Stimulated activated CD4-positive, alpha-beta T cell treated with anti-CD3 and anti-CD28 coated beads, Interleukin-15, amount 100 ng/mL, for 1 hour (primary cell): Measurements from ENCODE around the gene EYA2.
"Not testable (repeated sequence)": the region's sequence is repeated elsewhere in the genome, so short reads cannot be mapped to it uniquely, and the experiment has no call there.

Experiments
- DNase-seq, 2 donors: peaks; one replicate each; pipeline ENCODE4 v3.0.0-alpha.2; 2020; ENCODE audit warnings: low read depth in 1 of 2, low spot score in 1 of 2

Gene EYA2

DNA sequence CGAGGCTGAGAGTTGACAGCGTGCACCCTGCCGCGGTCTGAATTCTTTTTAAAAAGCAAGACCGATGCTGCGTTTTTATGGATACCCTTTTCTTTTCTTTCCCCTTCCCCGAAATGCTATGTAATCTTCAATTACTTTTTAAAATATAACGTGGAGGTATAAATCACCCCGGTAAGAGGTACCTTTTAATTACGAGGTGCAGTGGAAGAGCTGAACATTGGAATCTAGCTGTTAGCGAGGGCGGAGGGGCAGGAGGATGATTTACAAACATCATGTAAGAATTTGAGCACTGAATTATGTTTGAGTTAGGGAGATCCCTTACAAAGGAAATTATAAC is 1.2 kb downstream of the EYA2 start:
- DNase-seq: no peak

DNA sequence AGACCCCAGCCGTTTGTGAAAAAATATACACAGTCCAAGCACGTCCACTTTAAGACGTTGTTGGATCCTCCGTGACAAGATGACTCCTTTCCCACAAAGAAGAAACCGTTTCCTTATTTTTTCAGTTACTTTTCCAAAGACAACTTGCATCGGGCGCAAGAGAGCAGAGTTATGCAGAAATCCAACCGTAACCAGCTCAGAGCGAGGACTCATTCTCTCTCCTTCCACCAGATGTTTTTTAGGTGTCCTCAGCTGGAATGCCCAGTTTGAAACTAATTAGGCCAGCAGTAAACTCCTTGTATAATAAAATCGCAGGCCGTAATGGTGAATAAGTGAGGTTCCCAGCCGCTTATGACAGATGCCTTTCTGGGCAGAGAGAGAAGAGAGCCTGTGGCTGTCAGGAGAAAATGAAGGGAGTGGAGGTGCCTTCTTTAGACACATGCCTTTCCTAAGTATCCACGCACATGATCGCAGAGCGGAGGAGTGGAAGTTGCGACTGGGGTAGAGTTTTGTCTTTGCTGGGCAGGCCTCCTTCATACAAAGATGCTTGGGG is 2.8 kb downstream of the EYA2 start:
- no peak for DNase-seq

DNA sequence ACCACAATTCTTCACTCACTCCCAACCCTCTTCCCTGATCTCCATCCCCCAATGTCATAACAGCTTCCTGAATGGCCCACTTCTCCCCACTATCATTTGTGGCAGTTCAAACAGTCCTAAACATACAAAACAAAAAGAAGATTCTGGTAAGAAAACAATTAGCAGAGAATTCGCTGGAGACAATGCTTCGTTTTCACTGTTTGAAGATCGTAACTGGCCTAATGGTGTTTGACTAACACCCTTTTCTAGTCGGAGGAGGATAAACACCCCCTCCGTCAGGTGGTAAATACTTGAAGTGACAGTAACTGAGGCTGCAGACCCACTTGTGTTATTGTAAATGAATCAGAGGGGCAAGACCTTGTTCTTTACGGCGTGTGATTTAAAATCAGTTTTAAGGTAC is 3.8 kb downstream of the EYA2 start:
- DNase-seq: no peak

DNA sequence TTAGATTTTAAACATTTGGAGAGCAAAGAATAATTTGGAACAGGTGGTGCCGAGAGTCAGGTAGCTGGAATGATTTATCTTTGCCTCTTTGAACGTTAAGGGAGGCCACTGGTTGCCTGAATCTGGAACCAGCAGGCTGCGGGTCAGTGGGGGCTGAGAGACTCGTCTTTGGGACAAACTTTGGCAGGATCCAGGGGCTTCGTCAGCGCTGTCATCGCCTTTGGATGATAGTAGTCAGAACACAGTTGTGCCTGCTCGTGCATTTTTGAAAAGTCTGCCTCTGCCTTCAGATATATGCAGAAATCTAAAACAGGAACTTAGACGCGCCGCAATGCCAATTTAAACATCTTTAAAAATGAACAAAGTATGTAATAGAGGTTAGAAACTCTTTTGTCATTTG is 5.0 kb downstream of the EYA2 start:
- no peak for DNase-seq

DNA sequence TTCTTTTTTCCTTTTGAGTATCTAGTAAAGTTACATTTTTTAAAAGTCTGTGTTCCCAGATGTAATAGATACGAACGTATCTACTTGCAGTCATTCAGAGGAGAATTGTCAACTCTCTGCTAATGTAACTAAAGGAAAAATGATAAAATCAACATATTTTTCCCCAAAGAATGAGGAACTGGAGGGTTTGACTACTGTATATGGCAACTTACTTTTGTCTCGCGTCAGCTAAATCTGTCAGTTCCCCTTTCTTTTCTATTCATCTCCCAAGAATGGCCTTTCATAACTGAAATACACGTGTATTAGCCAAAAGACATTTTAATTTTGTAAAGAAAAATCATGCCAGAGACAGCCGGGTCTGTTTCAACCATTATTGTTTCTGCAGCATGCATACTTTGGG is 5.4 kb downstream of the EYA2 start:
- no peak for DNase-seq

DNA sequence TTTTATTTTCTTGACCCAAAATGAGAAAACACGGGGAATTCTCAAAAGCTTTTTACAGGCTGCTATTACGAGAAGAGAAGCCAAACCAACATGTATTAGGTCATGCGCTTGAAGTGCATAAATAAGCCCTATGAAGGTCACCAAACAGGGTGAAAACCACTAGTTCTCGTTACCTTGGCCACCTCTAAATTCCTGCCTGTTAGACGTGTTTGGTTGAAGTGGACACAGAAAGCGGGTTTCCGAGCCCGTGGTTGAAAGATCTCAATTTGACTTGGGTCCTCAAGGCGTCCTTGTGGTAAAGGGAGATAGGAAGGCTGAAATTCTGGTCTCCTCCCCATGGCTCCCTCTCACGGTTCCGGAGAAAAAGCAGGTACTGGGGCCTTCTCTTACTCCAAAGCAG is 6.2 kb downstream of the EYA2 start:
- no peak for DNase-seq

DNA sequence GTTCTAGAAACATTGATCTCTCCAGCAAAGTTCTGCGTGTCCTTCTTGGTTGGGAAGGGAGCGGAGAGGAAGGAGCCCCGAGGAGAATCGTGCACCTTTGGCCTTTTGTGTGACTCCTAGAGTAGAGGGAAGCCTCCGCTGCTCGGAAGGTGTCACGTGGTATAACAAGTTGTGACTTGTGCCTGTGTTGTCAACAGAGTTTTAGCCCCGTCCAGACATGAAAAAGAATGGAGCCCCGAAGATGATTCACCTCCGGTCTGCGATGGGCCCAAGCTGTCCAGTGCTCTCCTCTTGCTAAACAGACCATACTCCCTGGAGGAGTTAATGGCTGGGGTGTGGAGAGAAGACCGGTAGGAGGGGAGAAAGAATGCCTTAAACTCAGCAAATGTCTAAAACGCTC is 7.0 kb downstream of the EYA2 start:
- no peak for DNase-seq

DNA sequence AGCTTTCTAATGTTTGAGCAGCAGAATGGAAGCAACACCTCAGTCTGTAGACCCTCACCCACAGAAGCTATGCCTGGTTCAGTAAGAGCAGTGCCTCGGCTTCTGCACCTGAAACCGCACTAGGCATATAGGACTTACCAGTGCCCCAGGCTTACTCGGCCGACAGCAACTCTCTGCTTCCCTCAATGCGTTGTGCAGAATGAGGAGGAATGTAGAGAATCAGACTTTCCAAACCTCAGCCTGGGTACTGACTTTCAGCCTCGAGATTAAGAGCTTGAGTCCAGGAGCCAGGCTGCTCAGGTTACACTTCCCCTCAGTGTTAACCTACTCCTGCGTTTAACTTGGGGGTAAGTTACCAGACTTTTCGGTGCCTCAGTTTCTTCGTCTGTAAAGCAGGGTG is 8.6 kb downstream of the EYA2 start:
- no peak for DNase-seq

DNA sequence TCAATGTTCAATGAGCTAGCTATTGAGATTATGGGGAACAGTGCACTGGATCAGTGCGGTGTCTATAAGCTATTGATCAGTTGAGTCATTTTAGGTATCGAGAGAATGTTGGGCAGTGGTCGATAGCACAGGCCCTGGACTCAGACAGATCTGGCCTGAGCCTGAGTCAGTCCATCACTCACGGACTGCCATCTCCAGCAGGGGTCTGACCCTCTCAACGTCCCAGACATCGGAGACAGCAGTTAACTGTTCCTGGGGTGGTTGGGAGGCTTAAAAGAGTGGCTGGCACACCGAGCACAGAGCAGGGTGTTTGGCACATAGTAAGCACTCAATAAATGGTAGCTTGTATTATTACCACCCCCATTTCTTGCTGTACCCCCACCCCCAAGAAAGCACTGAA is 9.3 kb downstream of the EYA2 start:
- DNase-seq: no peak

DNA sequence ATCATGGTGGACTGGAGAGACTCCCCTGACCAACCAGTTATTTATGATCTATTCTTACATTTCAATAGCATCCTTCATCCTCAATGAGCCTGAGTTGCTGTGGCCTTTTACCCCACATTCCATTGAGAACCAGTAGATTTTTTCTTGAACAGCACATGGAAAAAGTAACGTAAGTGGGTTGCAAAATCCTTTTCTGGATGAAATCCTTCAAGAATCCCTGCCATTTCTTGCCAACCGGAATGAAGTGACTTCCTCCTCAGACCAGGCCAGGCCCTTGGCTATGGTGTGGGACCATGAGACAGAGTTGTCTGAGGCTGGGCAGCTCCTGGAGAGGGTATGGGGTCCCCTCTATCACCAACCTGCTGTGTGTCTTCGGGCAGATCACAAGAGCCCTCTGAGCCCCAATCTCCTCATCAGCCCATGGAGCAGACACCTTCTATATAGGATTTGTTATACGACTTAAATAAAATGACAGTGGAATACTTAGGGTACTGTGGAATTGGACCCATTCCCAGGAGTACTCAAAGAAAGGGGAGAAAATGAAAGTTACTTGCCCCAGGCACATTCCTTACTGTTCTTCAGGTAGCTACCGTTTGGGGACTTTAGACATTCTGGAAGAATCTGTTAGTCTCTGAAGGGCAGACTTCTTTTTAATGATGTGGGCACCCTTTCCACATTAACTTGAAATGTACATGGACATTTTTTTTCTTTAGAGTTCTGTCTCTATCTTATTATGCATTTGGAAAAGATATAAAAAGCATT is 10.9 kb downstream of the EYA2 start:
- no peak for DNase-seq

DNA sequence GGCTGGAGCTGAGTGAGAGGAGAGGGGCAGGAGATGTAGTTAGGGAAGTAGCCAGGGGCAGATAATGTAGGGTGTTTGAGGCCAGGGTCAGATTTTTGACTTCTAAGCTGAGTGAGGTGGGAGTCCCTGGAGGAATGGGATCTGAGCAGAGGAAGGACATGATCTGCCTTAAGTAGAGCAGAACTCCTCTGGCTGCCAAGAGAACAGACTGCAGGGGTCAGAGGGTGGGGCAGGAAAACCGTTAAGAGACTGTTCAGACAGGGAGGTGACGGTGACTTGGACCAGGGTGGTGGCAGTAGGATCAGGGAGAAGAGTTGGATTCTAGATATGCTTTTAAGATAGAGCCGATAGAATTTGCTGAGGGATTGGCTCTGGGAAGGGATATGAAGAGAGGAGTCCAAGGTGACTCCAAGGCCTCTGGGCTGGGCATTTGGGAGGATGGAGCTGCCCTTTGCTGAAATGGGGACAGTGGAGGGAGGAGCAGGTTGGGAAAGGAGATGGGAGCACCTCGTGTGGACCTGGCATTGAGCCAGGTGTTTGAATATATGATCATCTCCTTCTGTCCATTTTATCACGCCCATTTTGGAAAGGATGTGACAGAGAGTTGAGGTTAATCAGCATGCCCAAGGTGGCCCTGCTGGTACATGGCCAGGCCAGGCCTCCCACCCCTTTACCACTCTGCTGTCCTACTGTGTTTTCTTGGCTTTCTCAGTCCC is 18.8 kb downstream of the EYA2 start:
- no peak for DNase-seq

DNA sequence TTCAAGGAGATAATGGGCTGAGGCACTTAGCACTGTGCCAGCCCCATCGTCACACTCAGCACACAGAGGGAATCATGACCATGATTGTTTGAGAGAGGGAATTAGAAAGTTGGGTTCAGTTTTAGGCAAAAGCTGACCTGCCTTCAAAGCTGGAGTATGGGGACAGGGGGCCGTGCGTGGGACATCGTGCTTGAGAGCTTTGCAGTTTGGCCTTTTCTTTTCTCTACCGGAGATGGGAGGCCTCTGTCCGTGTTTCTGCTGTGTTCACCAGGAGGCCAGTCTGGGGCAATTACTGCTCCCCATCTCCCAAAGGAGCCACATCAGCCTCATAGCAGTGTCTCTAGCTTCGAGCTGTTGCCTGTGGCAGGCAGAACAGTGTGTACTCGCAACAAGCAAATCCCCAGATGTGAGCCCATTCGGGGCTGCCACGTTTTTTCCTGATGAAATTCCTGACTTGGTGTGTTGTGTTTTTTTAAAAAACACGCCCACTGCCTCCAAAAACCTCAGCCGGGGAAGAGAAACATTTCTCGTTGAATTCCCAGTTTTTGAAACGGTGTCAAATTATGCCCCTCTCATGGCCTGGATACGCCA is 20.2 kb downstream of the EYA2 start:
- no peak for DNase-seq

DNA sequence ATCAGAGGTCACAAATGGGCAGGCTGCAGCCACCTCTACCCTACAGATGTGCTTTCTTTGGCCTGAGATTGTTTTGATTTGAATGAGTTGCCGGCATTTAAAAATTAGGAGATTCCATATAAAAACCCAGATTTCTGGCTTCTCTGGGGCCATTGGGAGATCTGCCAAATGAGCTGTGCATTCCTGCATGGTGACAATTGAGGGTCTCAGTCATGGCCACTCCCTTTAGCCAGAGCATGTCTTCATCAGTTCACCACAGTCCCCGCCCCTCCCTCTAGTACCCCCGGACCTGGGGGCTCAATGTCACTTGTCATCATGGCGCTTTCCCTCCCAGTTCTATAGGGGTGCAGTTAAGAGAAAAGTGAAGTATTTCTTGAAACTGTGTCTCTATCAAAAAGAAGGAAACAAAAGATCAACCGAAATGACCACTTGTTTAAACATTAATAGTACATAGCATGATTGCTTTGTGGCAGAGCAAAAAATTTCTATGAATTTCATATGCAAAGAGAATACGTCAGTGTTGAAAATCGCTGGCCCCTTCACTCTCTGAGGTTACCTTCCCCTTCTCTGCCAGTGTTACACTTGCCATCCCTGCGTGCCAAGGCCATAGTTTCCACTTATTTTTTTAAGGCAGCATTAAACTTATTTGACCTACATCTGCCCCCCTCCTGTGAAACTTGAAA is 21.1 kb downstream of the EYA2 start:
- DNase-seq: no peak

DNA sequence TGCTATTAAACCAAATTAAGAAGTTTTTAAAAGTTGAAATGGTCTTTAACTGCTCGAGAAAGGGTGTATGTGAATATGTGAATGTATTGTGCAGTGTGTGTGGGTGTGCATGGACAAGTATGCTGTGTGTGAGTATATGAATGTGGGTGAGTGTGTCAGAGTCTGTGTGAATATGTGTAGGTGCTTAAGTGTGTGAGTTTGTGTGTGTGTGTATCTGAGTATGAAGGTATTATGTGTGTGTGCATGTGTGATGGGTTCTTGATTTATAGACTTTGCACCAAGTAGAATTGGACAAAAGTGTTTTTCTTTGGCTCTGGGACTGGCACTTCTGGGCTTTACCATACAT is 21.6 kb downstream of the EYA2 start:
- no peak for DNase-seq

DNA sequence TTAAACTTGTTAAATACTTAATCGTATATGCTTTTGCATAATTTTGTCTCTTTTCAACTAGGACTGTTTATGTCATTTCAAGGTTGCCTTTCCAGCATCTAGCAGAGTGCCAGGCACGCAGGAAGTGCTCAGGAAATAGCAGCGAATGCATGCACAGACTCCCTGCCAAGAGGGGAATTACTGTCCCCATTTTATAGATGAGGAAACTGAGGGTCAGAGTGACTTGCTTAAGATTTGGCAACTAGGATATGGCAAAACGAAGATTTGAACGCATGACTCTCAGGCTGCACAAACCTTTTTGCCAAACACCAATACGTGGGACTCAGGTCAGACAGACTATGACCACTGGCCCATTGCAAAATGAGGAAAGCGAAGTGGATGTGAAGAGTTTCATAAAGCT is 22.5 kb downstream of the EYA2 start:
- DNase-seq: no peak

DNA sequence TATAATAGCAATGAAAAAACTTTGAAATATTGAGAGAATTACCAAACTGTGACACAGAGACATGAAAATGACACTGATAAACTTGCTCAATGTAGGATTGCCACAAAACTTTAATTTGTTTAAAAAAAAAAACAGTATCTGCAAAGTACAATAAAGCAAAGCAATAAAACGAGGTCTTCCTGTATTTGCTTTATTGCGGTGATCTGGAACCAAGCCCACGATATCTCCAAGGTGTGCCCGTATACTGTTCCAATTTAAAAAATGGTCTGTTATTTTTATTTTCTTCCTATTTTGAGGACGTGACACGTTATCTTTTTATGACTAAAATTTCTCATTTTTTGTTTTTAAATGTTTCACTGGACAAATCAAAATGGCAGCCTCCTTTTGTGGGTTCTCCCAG is 25.5 kb downstream of the EYA2 start:
- no peak for DNase-seq

DNA sequence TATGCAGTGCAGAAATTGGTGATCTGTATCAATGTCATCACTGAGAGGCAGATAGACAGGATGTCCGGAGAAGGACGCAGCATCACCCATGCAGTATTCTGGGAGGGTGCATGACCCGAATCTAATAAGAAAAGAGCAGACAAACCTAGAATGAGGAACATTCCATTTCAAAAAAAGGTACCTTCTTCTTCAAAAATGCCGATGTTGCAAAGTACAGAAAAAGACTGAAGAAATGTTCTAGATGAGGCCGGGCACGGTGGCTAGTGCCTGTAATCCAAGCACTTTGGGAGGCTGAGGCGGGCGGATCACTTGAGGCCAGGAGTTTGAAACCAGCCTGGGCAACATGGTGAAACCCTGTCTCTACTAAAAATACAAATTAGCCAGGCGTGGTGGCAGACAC is 28.2 kb downstream of the EYA2 start:
- not testable (repeated sequence) for DNase-seq

DNA sequence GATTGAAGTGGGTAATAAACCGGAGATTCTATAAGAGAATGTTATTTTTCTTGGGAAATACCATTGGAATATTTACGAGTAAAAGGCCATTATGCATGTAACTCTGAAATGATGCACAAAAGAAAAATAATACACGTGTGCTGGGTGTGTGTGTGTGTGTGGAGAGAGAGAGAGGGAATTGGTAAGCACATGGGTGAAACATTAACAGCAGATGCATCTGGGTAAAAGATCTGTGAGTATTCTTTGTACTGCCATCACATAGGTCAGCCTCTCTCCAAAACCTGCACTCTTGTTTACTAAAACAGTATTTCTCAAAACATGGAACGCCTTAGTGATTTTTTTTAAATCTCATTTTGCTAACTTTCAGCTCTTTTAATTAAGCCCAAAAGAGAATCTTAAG is 28.9 kb downstream of the EYA2 start:
- no peak for DNase-seq

DNA sequence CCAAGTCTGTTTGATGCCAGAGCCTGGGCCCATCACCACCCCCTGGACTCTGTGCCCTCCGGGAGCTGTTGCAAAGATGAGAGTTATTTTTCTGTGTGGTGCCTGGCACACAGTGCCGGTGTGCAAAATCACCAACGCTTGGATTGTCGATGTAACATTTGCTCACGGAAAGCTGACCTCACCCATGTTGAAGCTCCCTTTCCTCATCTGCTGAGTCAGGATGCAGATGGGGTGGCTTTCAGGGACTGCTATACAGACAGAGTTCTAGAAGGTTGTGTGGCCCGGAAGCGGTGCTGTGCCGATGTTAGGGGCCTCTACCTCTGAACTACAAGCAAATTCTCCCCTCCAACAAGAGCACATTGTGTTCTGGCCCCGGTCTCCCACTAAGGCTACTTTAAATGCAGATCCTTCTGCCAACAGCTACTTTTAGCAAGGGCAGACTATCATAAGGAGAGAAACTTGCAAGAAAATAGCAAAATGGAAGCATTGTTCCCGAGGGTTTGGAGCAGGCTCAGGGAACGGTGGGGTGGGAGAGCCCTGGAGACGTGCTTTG is 34.0 kb downstream of the EYA2 start:
- DNase-seq: no peak

DNA sequence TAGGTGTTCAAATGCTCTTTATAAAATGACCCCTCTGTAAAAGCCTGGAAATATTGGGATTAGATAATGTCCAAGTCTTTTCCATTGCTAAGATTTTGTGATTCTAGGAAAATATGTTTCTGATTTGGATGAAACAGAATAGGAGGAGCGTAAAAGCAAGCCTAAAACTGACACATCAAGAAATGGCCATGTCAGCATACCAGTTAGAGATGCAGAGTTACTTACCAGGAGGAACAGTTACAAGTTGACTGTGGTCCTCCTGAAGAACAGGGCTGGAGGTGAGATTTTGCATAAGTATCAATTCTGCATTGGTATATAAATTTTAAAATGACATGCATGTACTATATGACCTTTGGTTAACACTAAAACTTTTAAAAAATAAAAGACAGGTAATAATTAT is 35.3 kb downstream of the EYA2 start:
- DNase-seq: no peak

DNA sequence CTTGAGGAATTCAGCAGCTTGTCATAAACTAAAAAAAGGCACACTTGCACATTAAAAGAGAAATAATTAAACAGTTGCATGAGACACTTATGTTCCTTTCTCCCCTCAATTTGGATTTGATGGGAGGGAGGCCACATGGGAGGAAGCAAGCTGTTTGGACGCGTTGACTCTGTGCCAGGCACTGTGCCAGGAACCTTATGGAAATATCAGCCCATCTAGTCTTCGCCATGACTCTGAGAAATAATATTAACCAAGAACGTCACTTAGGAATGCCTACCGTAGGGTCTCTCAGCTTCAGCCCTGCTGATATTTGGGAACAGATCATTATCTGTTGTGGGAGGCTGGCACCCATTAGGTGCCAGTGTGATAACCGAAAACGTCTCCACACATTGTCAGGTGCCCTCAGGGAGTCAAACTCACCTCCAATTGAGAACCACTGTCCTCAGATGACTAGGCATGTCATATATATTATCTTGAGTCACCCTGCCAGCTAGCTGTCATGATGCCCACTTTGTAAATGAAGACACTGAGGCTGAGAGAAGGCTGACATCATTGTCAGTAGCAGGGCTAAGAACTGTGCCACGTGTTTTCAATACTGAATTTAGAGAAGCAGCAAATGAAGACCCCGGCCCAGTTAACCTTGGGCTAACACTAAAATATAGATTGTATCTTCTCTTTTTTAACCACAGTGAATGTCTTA is 36.1 kb downstream of the EYA2 start:
- DNase-seq: no peak
